MV-4-11 (cell line): ENCODE results near the gene PMFBP1.
A peak's percentile ranks its signal among the peaks of the same experiment; 100 is the strongest.

Experiments used
- DNase-seq: peaks from one replicate; lab custom pipeline; 2025; lab: John Stamatoyannopoulos, UW

The PMFBP1 gene

DNA sequence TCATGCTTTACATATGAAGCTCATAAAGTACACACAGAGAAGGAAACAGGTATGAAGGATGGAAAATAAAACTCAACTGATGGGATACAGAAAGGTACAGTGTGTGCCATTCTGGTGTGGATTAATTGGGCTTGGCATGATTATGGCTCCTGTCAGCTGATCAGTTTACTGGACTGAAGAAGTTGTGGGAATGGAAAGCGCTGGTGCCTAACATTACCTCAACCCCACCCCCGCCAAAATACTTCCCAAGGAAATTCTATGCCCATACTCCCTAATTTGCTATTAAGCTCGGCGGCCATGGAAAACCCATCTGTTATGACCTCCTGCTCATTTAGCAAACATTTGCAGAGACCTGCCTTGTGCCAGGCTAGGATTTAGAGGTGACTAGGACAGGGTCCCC is 16.6 kb upstream of the PMFBP1 start:
- DNase-seq, result no peak

- DNase-seq, result no peak
Observed at GRCh38 chr16:72187551-72187950, 15.6 kb upstream of the PMFBP1 start.

DNA sequence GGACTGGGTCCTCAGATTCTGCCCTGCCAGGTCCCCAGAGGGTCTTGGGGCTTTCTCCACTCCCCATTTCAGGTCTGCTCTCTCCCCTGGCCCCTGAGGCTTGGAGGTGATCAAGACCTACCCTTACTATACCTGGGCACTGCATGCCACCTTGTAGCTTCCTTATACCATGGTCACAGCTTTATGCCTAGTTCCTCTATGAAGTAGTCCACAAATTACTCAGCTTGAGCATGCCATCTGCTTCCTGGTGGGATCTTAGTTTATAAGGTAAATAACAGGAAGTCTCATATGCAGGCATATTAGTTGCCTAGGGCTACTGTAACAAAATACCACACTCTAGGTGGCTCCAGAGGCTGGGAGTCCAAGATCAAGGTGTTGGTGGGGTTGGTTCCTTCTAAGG is 11.0 kb upstream of the PMFBP1 start:
- peak; percentile 15 for DNase-seq

GRCh38 chr16:72179204-72179970 is 7.4 kb upstream of the PMFBP1 start:
- DNase-seq, result no peak

DNA sequence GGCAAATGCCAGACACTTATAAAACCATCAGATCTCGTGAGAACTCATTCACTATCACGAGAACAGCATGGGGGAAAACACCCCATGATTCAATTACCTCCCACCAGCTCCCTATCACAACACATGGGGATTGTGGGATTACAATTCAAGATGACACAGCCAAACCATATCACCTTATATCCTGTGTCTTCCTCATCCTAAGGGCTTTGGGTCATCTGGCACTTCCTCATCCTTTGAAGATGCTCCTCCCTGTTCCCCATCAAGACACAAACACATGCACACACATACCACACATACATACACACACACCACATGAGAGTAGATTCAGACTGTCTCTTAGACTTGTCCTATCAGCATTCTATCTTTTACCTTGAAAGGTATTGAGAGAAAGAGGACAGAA is 2.8 kb upstream of the PMFBP1 start:
- peak; percentile 66 for DNase-seq

DNA sequence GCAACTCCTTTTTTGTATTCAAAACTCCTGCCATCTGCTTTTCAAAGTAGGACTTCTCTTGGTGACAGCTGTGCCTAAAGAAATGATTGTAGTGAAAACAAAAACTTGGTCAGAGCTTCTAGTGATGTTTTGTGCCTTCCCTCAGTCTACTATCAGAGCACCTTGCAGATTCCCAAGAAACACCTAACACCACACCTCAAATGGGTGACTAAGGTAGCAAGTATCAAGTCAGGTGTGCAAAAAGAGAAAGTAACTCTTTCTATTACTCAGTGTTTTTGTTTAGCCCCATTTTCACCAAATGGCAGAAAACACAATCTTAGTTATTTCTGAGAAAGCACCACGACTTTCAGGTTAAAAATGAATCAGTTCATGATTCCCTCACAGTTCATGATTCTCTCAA is 2.0 kb upstream of the PMFBP1 start:
- DNase-seq, result no peak

DNA sequence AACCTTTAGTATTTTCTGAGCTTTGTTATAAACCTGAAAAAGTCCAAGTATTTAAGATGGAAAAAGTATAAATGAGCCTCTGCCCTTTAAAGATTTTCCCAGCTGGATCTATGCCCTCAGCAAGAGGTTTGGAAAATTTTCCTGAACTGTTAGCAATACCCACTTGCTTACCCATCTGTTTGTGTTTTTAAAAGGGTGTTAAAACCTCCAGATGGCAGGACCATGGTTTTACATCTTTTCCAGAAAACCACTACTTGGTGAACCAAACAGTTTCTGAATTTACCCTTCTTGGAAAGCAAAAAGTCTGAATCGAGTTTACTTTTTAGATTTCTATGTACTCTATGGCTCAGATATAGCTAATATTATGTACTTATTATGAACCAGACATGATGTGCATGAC is 719 bp downstream of the PMFBP1 start:
- no peak for DNase-seq

DNA sequence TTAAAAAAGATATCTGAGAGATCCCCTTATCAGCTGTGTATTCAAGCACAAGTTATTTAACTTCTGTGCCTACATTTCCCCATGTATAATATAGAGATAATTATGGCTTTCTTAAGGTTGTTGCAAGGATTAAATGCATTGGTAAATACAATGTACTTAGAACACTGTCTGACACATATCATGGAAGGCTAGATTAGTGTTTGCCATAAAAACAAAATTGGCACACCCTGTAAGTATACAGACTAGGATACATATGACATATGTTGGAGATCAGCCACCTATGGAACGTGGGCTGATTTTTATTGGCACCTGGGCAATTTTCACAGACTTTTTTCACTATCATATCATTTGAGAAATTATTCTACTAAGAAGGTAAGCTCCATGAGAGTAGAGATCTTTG is 2.2 kb downstream of the PMFBP1 start:
- DNase-seq, result no peak

DNA sequence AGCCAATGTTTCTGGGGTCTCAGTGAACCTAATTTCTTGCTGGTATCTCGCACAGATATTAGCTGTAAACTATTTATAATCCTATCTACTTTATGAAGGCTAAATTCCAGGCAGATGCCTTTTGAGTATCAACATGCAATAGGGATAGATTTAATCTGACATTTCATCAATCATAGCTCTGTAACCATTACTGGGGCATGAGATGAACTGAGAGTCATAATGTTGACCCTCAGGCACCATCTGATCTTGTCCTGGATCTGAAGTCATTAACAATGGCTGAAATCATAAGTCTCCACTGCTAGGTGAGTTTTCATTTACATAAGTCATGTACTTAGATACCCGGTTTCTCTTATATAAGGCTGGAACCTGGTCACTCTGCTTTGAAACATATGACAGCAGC is 3.6 kb downstream of the PMFBP1 start:
- no peak for DNase-seq

- DNase-seq, result no peak
Observed at GRCh38 chr16:72166954-72167561, 4.9 kb downstream of the PMFBP1 start.

DNA sequence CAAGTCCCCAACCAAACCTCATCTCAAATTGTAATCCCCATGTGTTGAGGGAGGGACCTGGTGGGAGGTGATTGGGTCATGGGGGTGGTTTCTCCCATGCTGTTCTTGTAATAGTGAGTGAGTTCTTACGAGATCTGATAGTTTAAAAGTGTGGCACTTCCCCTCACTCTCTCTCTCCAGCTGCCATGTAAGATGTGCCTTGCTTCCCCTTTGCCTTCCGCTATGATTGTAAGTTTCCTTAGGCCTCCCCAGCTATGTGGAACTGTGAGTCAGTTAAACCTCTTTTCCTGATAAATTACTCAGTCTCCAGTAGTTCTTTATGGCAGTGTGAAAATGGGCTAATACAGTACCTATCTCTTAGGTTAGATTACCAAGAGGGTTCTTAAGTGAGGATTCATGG is 5.8 kb downstream of the PMFBP1 start:
- peak; percentile 37 for DNase-seq

DNA sequence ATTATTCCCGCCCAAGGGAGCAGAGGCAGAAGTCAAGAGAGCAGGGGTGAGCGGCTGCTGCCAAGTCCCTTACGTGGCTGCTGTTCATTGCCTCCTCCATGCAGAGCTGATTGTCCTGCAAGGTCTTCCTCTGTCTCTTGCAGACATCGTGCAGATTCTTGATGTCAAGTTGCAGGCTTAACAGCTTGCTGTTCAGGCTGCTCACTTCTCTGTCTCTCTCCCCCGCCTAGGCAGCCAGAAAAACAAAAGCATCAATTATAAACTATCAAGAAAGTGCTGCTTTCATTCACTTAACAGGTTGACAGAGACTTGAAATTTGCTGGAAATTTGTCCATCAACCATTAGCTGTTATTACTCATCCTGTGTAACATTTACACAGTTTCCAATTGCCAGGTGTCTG is 7.3 kb downstream of the PMFBP1 start:
- no peak for DNase-seq

DNA sequence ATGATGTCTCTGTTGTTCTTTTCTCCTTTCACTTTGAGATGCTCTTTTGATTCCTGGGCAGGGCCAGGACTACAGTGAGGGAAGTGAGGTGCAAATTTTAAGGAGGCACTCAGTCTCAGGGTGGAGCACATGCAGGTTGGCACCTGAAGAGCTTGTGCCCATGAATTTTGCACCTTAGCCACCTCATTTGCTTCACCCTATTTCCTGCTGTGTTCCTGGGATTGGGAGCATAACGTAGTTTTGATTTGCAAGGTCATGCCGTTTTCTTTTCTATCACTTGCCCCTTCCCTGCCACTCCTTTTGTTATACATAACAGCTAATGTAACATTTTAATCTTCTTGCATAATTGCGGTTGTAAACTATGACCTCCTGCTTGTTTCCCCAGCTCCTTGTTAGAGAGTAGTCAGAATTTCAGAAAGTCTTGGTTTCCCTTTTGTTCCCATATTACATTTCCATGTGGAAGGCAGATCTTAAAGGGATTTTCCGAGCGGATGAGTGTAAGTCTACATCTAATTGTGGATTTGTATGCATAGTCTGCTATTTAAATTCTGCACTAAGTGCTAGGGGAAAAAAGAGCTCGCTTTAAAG is 9.8 kb downstream of the PMFBP1 start:
- DNase-seq, result no peak

- DNase-seq, result no peak
Observed at GRCh38 chr16:72159801-72160200, 12.2 kb downstream of the PMFBP1 start.

DNA sequence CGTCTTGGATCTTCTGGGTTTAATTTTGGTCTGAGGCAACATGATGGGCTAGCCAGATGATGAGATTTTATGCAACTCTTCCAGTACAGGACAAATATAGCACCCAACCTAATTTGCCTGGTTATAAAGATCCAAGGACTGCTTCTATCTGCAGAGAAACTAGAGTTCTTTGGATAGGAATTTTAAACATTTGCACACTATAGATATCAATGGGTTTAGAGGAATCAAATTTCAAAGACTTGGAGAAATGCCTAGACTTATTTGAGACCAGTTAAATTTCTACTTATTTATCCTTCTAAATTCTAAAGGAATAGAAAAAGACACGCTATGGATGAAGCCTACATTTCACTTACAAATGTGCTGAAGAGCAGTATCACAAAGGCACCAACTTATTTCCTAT is 12.6 kb downstream of the PMFBP1 start:
- DNase-seq, result no peak

DNA sequence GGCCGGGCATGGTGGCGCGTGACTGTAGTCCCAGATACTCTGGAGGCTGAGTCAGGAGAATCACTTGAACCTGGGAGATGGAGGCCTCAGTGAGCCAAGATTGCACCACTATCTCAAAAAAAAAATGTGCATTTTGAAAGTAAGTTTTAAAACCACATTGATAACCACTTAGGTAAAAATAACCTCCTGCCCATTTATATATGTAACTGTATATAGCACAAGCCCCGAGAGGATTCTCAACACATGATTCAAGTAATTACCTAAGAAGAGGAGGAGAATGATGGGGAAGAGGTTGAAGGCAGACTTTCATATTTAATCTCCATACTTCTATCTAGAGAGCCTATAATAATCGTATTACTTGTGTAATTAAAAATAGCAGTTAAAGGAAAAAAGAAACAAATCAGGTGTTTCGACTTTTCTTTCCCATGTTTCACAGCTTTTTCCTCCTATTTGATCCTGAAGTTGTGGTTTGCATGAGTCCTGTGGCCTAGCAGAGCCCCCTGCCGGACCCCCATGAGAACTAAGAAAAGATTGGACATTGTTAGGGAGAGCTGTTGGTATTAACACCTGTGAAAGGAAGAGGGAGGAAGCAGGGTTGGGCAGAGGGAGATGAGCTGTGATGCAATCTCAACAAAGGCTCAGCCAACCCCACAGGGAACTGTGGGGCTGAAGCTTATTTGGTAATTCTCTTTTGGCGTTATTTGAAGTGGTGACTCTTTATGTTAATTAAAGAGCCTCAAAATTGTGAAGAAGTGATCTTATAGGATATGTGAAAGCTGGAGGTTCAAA is 22.1 kb downstream of the PMFBP1 start:
- peak; percentile 46 for DNase-seq

DNA sequence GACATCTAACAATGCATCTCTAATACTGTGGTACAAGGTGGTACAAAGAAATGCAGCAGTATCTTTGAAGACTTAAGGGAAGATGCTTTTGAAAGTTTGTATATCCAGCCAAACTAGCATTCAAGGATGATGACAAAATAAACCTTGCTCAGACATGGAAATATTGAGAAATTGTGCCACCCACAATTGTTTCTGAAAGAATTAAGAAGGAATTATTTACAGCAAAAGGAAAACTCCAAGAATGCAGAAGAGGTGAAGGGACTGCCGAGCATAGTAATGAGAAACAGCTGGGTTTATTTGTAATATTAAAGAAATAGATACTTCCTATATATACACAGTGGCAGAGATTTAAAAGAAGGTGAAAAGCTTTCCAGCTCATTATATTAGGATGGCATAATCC is 29.5 kb downstream of the PMFBP1 start:
- DNase-seq, result no peak

- DNase-seq, result no peak
Observed at GRCh38 chr16:72139908-72140307, 32.0 kb downstream of the PMFBP1 start.

- DNase-seq, result no peak
Observed at GRCh38 chr16:72138064-72138572, 33.8 kb downstream of the PMFBP1 start.

GRCh38 chr16:72137380-72138063 is 34.4 kb downstream of the PMFBP1 start:
- no peak for DNase-seq

- no peak for DNase-seq
Observed at GRCh38 chr16:72134507-72134906, 37.4 kb downstream of the PMFBP1 start.

DNA sequence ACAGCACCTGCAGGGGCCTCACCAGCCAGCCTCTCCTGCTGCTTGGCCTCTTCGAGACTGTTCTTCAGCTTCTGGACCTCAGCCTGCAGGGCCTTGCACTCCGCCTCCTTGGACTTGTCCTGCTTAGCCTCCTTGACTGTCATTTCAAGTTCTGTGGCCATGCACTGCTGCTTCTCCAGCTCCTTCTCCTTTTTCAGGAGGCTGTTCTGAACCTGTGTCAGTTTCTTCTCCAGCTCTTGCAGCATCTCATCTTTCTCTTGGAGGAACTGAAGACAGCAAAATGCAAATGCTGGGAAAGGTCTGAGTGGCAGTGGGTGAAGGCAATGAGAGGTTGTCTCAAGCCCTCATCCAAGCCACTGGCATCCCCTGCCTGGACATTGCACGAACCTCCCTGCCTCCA is 39.2 kb downstream of the PMFBP1 start:
- no peak for DNase-seq
